Caco-2 (cell line): ENCODE measurements around the gene BCKDK. TPM values are rescaled to one million over a fixed set of nuclear protein-coding genes. Genes with fewer than 3 reads are reported as not detected.

Experiments
- BruUV-seq: library from RNA; stranded (reverse); fragments of 400-500 nt; replicated peaks from 2 replicates; lab custom pipeline; 2021; lab: Mats Ljungman, UMichigan
- CTCF ChIA-PET: fragments of 300-600 bp; sonication (Branson Sonifier 250); formaldehyde crosslinking; loops from one replicate; lab custom pipeline; 2022; ENCODE audit warnings: antibody characterized with exemption; lab: Charles Lee
- POLR2A ChIA-PET: fragments of 300-600 bp; sonication (Branson Sonifier 250); formaldehyde crosslinking; loops from one replicate; lab custom pipeline; 2022; ENCODE audit warnings: antibody characterized with exemption; lab: Charles Lee
- DNase-seq, 2 experiments: peaks; one replicate each; pipeline versions ENCODE4 v3.0.0 to v3.0.0-alpha.2; 2020 to 2022
- H3K27me3 ChIP-seq: replicated peaks from 2 replicates; pipeline ENCODE4 v1.6.0; 2011; ENCODE audit warnings: low read length; ENCODE audit not compliant: control insufficient read depth, insufficient read depth
- H3K36me3 ChIP-seq: 2 replicates; pipeline ENCODE4 v1.5.1; 2011; ENCODE audit warnings: low read length; ENCODE audit not compliant: control insufficient read depth, insufficient read depth
- H3K4me1 ChIP-seq: fragments of 250-450 bp; sonication (Bioruptor Pico); 2 replicates; pipeline ENCODE4 v1.5.1; 2020; ENCODE audit warnings: mild to moderate bottlenecking
- H3K4me3 ChIP-seq: 2 replicates; pipeline ENCODE4 v1.5.1; 2011; ENCODE audit warnings: low read depth, mild to moderate bottlenecking, control low read depth, low read length
- H3K9me3 ChIP-seq: fragments of 250-450 bp; sonication (Bioruptor Pico); 2 replicates; pipeline ENCODE4 v1.5.1; 2020; ENCODE audit warnings: mild to moderate bottlenecking, moderate library complexity
- H3K27ac Mint-ChIP-seq: one replicate; pipeline ENCODE4 v1.8.0; 2022; ENCODE audit warnings: mixed read lengths; ENCODE audit not compliant: unreplicated experiment
- H3K27me3 Mint-ChIP-seq: one replicate; pipeline ENCODE4 v1.8.0; 2022; ENCODE audit warnings: mixed read lengths; ENCODE audit not compliant: insufficient read depth, unreplicated experiment
- H3K36me3 Mint-ChIP-seq: one replicate; pipeline ENCODE4 v1.8.0; 2022; ENCODE audit warnings: mild to moderate bottlenecking, mixed read lengths; ENCODE audit not compliant: insufficient read depth, unreplicated experiment
- H3K4me1 Mint-ChIP-seq: one replicate; pipeline ENCODE4 v1.8.0; 2022; ENCODE audit warnings: low read depth, mixed read lengths; ENCODE audit not compliant: unreplicated experiment
- H3K4me3 Mint-ChIP-seq: one replicate; pipeline ENCODE4 v1.8.0; 2022; ENCODE audit warnings: mild to moderate bottlenecking, moderate library complexity, mixed read lengths; ENCODE audit not compliant: unreplicated experiment
- H3K9me3 Mint-ChIP-seq: one replicate; pipeline ENCODE4 v1.8.0; 2022; ENCODE audit warnings: mixed read lengths; ENCODE audit not compliant: unreplicated experiment
- intact Hi-C: fragments of 100-400 bp; cut with micrococcal nuclease; formaldehyde crosslinking; loops from one replicate; pipeline ENCODE4 v1.10.0; 2022; ENCODE audit not compliant: unreplicated experiment
- total RNA-seq: library from RNA; stranded (reverse); gene quantifications from 2 replicates; pipeline ENCODE4 v1.2.3, GENCODE V29; 2022
- TF ChIP-seq, protein P1 (sequence below), 2 experiments: fragments of 200-600 bp in 1 of 2; IDR thresholded peaks; 1 replicate in 1 of 2; 2 replicates in 1 of 2; pipeline versions ENCODE4 v1.5.1 to v1.8.0; 2011 to 2022; ENCODE audit warnings: antibody characterized with exemption in 1 of 2, control low read depth in 1 of 2, inconsistent platforms in 1 of 2, low read depth in 1 of 2, low read length in 1 of 2, mild to moderate bottlenecking in 1 of 2, moderate library complexity in 1 of 2; ENCODE audit not compliant: insufficient read depth in 1 of 2, severe bottlenecking in 1 of 2, unreplicated experiment in 1 of 2

Gene BCKDK
- total RNA-seq, 1 experiment from 2014 or later: 34.1 TPM

DNA sequence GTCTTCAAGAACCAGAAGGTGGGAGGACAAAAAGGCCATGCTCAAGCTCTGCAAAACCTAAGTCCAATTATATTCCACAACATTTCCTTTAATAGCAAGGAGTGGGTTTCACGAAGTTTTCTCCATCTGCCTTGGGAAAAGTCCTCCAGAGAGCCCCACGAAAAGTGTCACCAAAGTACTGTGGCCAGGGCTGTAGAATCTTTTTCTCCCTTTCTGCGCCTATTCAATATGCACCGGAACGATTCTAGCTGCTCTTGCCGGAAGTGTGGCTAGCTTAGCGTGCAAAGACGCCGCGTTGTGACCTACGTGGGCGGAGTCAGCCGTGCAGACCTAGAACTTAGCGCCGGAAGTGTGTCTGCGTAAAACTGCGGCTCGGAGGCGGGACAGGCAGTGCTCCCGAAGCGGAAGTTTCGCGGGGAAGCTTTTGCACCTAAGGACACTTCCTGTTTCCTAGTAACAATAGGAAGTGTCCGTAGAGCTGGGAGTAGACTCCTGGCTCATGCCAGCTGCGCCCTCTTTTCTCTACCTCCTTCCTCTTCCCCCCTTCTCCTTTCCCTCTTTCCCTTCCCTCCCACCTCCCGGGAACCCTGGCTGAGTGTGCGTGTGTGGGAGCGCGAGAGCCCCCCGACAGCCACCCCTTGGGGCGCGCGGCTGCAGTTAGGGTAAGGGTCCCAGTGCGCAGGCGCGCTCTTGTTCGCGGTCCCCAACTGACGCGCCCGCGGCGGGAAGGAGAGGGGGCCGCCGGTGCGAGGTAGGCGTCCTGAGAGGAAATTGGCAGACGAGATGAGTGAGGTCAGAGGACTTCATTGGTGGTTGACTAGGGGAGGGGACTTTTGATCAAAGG lies 34.0 kb upstream of the BCKDK start, which contains the start of the genes ZNF646 and ZNF668:
TSS of gene ZNF646 (plus strand) at position 453 of the 844 bp plus-strand sequence. CDS start 1,903 bp downstream, outside the sequence.
TSS of gene ZNF668 (minus strand) at position 271 of the 844 bp plus-strand sequence. CDS start 9,781 bp downstream, outside the sequence.
- TF ChIP-seq, protein P1, sequence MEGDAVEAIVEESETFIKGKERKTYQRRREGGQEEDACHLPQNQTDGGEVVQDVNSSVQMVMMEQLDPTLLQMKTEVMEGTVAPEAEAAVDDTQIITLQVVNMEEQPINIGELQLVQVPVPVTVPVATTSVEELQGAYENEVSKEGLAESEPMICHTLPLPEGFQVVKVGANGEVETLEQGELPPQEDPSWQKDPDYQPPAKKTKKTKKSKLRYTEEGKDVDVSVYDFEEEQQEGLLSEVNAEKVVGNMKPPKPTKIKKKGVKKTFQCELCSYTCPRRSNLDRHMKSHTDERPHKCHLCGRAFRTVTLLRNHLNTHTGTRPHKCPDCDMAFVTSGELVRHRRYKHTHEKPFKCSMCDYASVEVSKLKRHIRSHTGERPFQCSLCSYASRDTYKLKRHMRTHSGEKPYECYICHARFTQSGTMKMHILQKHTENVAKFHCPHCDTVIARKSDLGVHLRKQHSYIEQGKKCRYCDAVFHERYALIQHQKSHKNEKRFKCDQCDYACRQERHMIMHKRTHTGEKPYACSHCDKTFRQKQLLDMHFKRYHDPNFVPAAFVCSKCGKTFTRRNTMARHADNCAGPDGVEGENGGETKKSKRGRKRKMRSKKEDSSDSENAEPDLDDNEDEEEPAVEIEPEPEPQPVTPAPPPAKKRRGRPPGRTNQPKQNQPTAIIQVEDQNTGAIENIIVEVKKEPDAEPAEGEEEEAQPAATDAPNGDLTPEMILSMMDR (IDR thresholded peaks at IDR 0.05; ENCODE audit: insufficient read depth in 1 of 2, low read depth in 1 of 2, low read length in 1 of 2, severe bottlenecking in 1 of 2, unreplicated experiment in 1 of 2): no peak
- intact Hi-C loops: loop anchor here (1.0 to 2.0 kb wide), 3 partner anchors 40 to 385 kb away; partner anchors contain the start of gene ARMC5
- CTCF ChIA-PET: interaction anchor here (0.8 to 2.0 kb wide), 8 partner anchors 19 to 384 kb away, joined by 3 to 14 read pairs (median 4); partner anchors contain the start of genes HSD3B7 and KAT8
- peak within 1 kb of the TSS; percentile 58 for H3K27ac Mint-ChIP-seq
- Histone ChIP-seq H3K4me3 (peak within 1 kb of the TSS; percentile 79), H3K36me3 (peaks cover 3% of the 10 kb centered on the region), H3K9me3 (no peaks in the 10 kb centered on the region), H3K27me3 (no peaks in the 10 kb centered on the region), H3K4me1 (peaks cover 9% of the 10 kb centered on the region; the same call in 1 of the 2 replicates)
- DNase-seq: peak; percentile 94 to 98
- H3K9me3 Mint-ChIP-seq: no peaks in the 10 kb centered on the region
- H3K4me3 Mint-ChIP-seq: peak within 1 kb of the TSS; percentile 84
- no peaks in the 10 kb centered on the region for H3K27me3 Mint-ChIP-seq
- peaks cover 7% of the 10 kb centered on the region for H3K4me1 Mint-ChIP-seq
- POLR2A ChIA-PET: interaction anchor here (0.5 to 2.2 kb wide), 10 partner anchors 18 to 799 kb away, joined by 3 to 34 read pairs (median 4); partner anchors contain the start of genes FUS, KAT8, PRSS8 and STX4
- H3K36me3 Mint-ChIP-seq: no peaks in the 10 kb centered on the region
- BruUV-seq: no TSS peak

DNA sequence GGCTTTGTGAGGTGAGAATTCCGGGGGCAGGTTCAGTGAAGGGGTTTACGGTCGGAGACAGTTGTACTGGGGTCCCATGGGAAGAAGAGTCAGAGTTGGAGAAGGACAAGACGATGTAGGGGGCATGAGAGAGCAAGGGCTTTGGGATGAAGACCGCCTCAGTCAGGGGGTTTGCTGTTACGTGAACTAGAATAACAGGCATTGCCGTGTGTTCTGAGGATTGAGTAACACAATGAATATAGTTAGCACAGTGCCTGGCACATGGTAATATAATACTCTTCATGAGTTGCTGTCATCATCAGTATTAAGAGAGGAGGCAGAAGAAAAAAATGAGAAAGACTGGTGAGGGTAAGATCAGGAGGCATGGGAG lies 33.4 kb upstream of the BCKDK start:
- no peaks in the 10 kb centered on the region for H3K27me3 ChIP-seq
- H3K27ac Mint-ChIP-seq: peak overlapping the region; percentile 58
- intact Hi-C loops: loop anchor here (1.0 to 2.0 kb wide), 3 partner anchors 40 to 384 kb away; partner anchors contain the start of gene ARMC5
- BruUV-seq: no TSS peak
- H3K36me3 Mint-ChIP-seq: no peaks in the 10 kb centered on the region
- POLR2A ChIA-PET: interaction anchor here (0.5 to 2.2 kb wide), 6 partner anchors 17 to 105 kb away, joined by 4 to 34 read pairs (median 4); partner anchors contain the start of genes FUS, KAT8 and PRSS8
- no peaks in the 10 kb centered on the region for H3K9me3 ChIP-seq
- CTCF ChIA-PET: interaction anchor here (0.9 to 2.0 kb wide), 6 partner anchors 19 to 377 kb away, joined by 3 to 14 read pairs (median 4); partner anchors contain the start of genes HSD3B7 and KAT8
- TF ChIP-seq, protein P1 (IDR thresholded peaks at IDR 0.05; ENCODE audit: insufficient read depth in 1 of 2, low read depth in 1 of 2, low read length in 1 of 2, severe bottlenecking in 1 of 2, unreplicated experiment in 1 of 2): no peak
- H3K4me1 Mint-ChIP-seq: peaks cover 7% of the 10 kb centered on the region
- no peaks in the 10 kb centered on the region for H3K9me3 Mint-ChIP-seq
- no peaks in the 10 kb centered on the region for H3K27me3 Mint-ChIP-seq
- peaks cover 3% of the 10 kb centered on the region for H3K36me3 ChIP-seq
- H3K4me3 ChIP-seq: peak overlapping the region; percentile 79
- peaks cover 9% of the 10 kb centered on the region; the same call in 1 of the 2 replicates for H3K4me1 ChIP-seq
- H3K4me3 Mint-ChIP-seq: peak overlapping the region; percentile 84
- no peak for DNase-seq

DNA sequence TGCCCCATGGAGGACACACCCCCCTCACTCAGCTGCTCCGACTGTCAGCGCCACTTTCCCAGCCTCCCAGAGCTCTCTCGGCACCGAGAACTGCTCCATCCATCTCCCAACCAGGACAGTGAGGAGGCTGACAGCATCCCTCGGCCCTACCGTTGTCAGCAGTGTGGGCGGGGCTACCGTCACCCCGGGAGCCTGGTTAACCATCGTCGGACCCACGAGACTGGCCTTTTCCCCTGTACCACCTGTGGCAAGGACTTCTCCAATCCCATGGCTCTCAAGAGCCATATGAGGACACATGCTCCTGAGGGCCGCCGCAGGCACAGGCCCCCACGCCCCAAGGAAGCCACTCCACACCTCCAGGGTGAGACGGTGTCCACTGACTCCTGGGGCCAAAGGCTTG lies 31.9 kb upstream of the BCKDK start:
- DNase-seq: no peak
- H3K27me3 Mint-ChIP-seq: no peaks in the 10 kb centered on the region
- H3K36me3 ChIP-seq: peaks cover 3% of the 10 kb centered on the region
- intact Hi-C loops: no loop called here
- H3K9me3 ChIP-seq: no peaks in the 10 kb centered on the region
- ChIA-PET POLR2A (no interaction called here), CTCF (no interaction called here)
- H3K27ac Mint-ChIP-seq: peak overlapping the region; percentile 35
- no peak overlapping the region for H3K4me3 Mint-ChIP-seq
- no peaks in the 10 kb centered on the region for H3K9me3 Mint-ChIP-seq
- H3K27me3 ChIP-seq: no peaks in the 10 kb centered on the region
- H3K4me1 Mint-ChIP-seq: peaks cover 7% of the 10 kb centered on the region
- peaks cover 9% of the 10 kb centered on the region; the same call in 1 of the 2 replicates for H3K4me1 ChIP-seq
- H3K36me3 Mint-ChIP-seq: peaks cover 7% of the 10 kb centered on the region
- no peak overlapping the region for H3K4me3 ChIP-seq
- BruUV-seq: no TSS peak
- TF ChIP-seq, protein P1 (IDR thresholded peaks at IDR 0.05; ENCODE audit: insufficient read depth in 1 of 2, low read depth in 1 of 2, low read length in 1 of 2, severe bottlenecking in 1 of 2, unreplicated experiment in 1 of 2): no peak
